ENCODE results near the gene TNFRSF19. TPM values are rescaled to one million over a fixed set of nuclear protein-coding genes. Genes with fewer than 3 reads are reported as not detected.

TNFRSF19 gene
- total and polyA plus RNA-seq, 2 of the 4 experiments (the other 2 are of a cell fraction) = 18.6 to 26.3 TPM

DNA sequence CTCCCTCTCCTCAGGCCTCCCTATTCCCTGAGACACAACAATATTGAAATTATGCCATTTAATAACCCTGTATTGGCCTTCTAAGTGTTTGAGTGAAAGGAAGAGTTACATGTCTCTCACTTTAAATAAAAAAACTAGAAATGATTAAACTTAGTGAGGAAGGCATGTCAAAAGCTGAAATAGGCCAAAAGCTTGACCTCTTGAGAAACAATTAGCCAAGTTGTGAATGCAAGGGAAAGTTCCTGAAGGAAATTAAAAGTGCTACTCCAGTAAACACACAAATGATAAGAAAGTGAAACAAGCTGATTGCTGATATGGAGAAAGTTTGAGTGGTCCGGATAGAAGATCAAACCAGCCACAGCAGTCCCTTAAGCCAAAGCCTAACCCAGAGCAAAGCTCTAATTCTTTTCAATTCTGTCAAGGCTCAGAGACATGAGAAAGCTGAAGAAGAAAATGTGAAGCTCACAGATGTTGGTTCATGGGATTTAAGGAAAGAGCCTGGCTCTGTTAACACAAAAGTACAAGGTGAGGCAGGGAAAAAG, 127.6 kb downstream of the TNFRSF19 start:
- no peak for ATAC-seq (ENCODE audit: low read depth)
- Histone ChIP-seq H2BK120ac (ENCODE audit: low read depth, low read length) (peak overlapping the region; percentile 10), H3K4ac (ENCODE audit: low read depth, low read length) (no peak overlapping the region), H2AK9ac (replicated peaks; ENCODE audit: low read depth, low read length, poor library complexity) (no peak overlapping the region), H2AK5ac (ENCODE audit: low read depth, low read length) (no peak overlapping the region), H3K9me3 (ENCODE audit: control insufficient read depth, insufficient read depth, low read length) (no peaks in the 10 kb centered on the region), H4K91ac (ENCODE audit: insufficient read depth, low read depth, low read length) (no peak overlapping the region), H3K23ac (ENCODE audit: low read depth, low read length) (no peak overlapping the region; the same call in 1 of the 2 replicates), H3K18ac (ENCODE audit: low read depth, low read length) (peak overlapping the region; percentile 35; the same call in 1 of the 2 replicates), H3K14ac (replicated peaks; ENCODE audit: low read depth, low read length) (no peak overlapping the region), H3K79me1 (ENCODE audit: low read depth in 1 of 2, low read length in 2 of 2) (no peaks in the 10 kb centered on the region), H3K9me1 (ENCODE audit: insufficient read depth, low read length) (no peaks in the 10 kb centered on the region), H3K4me1 (ENCODE audit: control insufficient read depth, insufficient read depth, low read length) (peaks cover 7% of the 10 kb centered on the region), H3K4me2 (ENCODE audit: low read depth, low read length) (no peak overlapping the region), H3K9ac (ENCODE audit: low read depth, low read length) (no peak overlapping the region), H3K27me3 (ENCODE audit: control insufficient read depth, insufficient read depth, low read length) (no peaks in the 10 kb centered on the region), H3K56ac (ENCODE audit: extremely low read depth, insufficient read depth, low read length) (no peak overlapping the region), H4K20me1 (ENCODE audit: insufficient read depth, low read length) (no peaks in the 10 kb centered on the region), H3K27ac (ENCODE audit: insufficient read depth, low read length) (no peak overlapping the region), H2BK20ac (ENCODE audit: low read depth, low read length) (no peak overlapping the region), H2BK15ac (ENCODE audit: low read depth, low read length) (no peak overlapping the region), H3K4me3 (ENCODE audit: insufficient read depth, low read depth, low read length) (no peak overlapping the region), H4K5ac (ENCODE audit: low read depth, low read length) (peak overlapping the region; percentile 52; the same call in 1 of the 2 replicates), H4K8ac (ENCODE audit: low read depth in 2 of 2, low read length in 2 of 2) (peak overlapping the region in 1 of 2 experiments; percentile 4; a peak in 1 of 4 replicates), H2BK5ac (ENCODE audit: low read depth, low read length, poor library complexity, severe bottlenecking) (no peak overlapping the region), H2AFZ (replicated peaks; ENCODE audit: low read length, poor library complexity) (no peak overlapping the region), H3K36me3 (ENCODE audit: control insufficient read depth, insufficient read depth, low read length) (no peaks in the 10 kb centered on the region)
- BruUV-seq (replicated peaks) = no TSS peak
- ChIA-PET CTCF (no interaction called here), POLR2A (ENCODE audit: unreplicated experiment) (no interaction called here)
- no peak for DNase-seq
- in situ Hi-C loops (cut with MboI; ENCODE audit: low sequenced_read_pairs) = no loop called here
- WGBS, 2 experiments (ENCODE audit: extremely low coverage in 2 of 2, insufficient read length in 1 of 2) = no CpG with 5 or more reads among the region's 1 CpG
- dilution Hi-C loops (cut with HindIII; ENCODE audit: low sequenced_read_pairs, unreplicated experiment) = no loop called here
- TF ChIP-seq NFE2L2 (IDR thresholded peaks at IDR 0.05; ENCODE audit: low read depth, low read length) (no peak), RAD21 (IDR thresholded peaks at IDR 0.05; ENCODE audit: low read length) (no peak), SMC3 (IDR thresholded peaks at IDR 0.05; ENCODE audit: low read depth, low read length) (no peak)
- intact Hi-C loops (cut with micrococcal nuclease) = no loop called here

All from IMR-90 (cell line).